Activated naive CD4-positive, alpha-beta T cell treated with anti-CD3 and anti-CD28 coated beads, Interleukin-2, amount 50 U/mL, for 24 hours (primary cell): ENCODE data around the gene MACF1.
"Not testable (repeated sequence)": the region's sequence is repeated elsewhere in the genome, so short reads cannot be mapped to it uniquely, and the experiment has no call there.

ENCODE experiments used
- H3K27ac Mint-ChIP-seq: one replicate; pipeline ENCODE4 v1.8.0; 2021; ENCODE audit warnings: mild to moderate bottlenecking, mixed read lengths
- H3K27me3 Mint-ChIP-seq: one replicate; pipeline ENCODE4 v1.8.0; 2021; ENCODE audit warnings: mixed read lengths
- H3K36me3 Mint-ChIP-seq: one replicate; pipeline ENCODE4 v1.8.0; 2021; ENCODE audit warnings: mixed read lengths
- H3K4me1 Mint-ChIP-seq: one replicate; pipeline ENCODE4 v1.8.0; 2021; ENCODE audit warnings: mixed read lengths
- H3K4me3 Mint-ChIP-seq: one replicate; pipeline ENCODE4 v1.8.0; 2021; ENCODE audit warnings: mild to moderate bottlenecking, mixed read lengths
- H3K9me3 Mint-ChIP-seq: one replicate; pipeline ENCODE4 v1.8.0; 2021; ENCODE audit warnings: mixed read lengths

Gene MACF1

GRCh38 chr1:39204441-39205081, at the start of gene MACF1:
MACF1 (plus strand) TSS chr1:39204695; CDS start chr1:39205023, 328 bp downstream.
- Mint-ChIP-seq H3K9me3 (no peaks in the 10 kb centered on the region), H3K36me3 (peaks cover 6% of the 10 kb centered on the region), H3K4me3 (peak within 1 kb of the TSS; percentile 94), H3K27ac (peak within 1 kb of the TSS; percentile 100), H3K27me3 (no peaks in the 10 kb centered on the region), H3K4me1 (peaks cover 72% of the 10 kb centered on the region)

GRCh38 chr1:39157304-39157703, 47.2 kb upstream of the MACF1 start:
- H3K4me1 Mint-ChIP-seq: peaks cover 5% of the 10 kb centered on the region
- H3K4me3 Mint-ChIP-seq: no peak overlapping the region
- no peaks in the 10 kb centered on the region for H3K36me3 Mint-ChIP-seq
- no peaks in the 10 kb centered on the region for H3K27me3 Mint-ChIP-seq
- H3K27ac Mint-ChIP-seq: no peak overlapping the region
- H3K9me3 Mint-ChIP-seq: no peaks in the 10 kb centered on the region

GRCh38 chr1:39158327-39159086, 46.0 kb upstream of the MACF1 start:
- no peaks in the 10 kb centered on the region for H3K9me3 Mint-ChIP-seq
- peaks cover 8% of the 10 kb centered on the region for H3K4me1 Mint-ChIP-seq
- H3K36me3 Mint-ChIP-seq: no peaks in the 10 kb centered on the region
- no peak overlapping the region for H3K27ac Mint-ChIP-seq
- H3K27me3 Mint-ChIP-seq: no peaks in the 10 kb centered on the region
- no peak overlapping the region for H3K4me3 Mint-ChIP-seq

GRCh38 chr1:39159224-39160036, 45.1 kb upstream of the MACF1 start:
- Mint-ChIP-seq H3K9me3 (no peaks in the 10 kb centered on the region), H3K4me1 (peaks cover 13% of the 10 kb centered on the region), H3K27me3 (no peaks in the 10 kb centered on the region), H3K36me3 (no peaks in the 10 kb centered on the region), H3K4me3 (no peak overlapping the region), H3K27ac (peak overlapping the region; percentile 46)

- Mint-ChIP-seq H3K27me3 (no peaks in the 10 kb centered on the region), H3K4me1 (peaks cover 13% of the 10 kb centered on the region), H3K27ac (no peak overlapping the region), H3K4me3 (no peak overlapping the region), H3K9me3 (no peaks in the 10 kb centered on the region), H3K36me3 (no peaks in the 10 kb centered on the region)
These were observed 43.8 kb upstream of the MACF1 start for GRCh38 chr1:39160703-39161102.

GRCh38 chr1:39161811-39162210, 42.7 kb upstream of the MACF1 start:
- H3K36me3 Mint-ChIP-seq, H3K27me3 Mint-ChIP-seq, H3K4me3 Mint-ChIP-seq, H3K9me3 Mint-ChIP-seq, H3K27ac Mint-ChIP-seq: not testable (repeated sequence)
- peaks cover 15% of the 10 kb centered on the region for H3K4me1 Mint-ChIP-seq

- Mint-ChIP-seq H3K27ac (no peak overlapping the region), H3K27me3 (no peaks in the 10 kb centered on the region), H3K4me3 (no peak overlapping the region), H3K4me1 (peaks cover 15% of the 10 kb centered on the region), H3K9me3 (no peaks in the 10 kb centered on the region), H3K36me3 (peaks cover 1% of the 10 kb centered on the region)
These were observed 41.0 kb upstream of the MACF1 start for GRCh38 chr1:39163469-39163868.

- Mint-ChIP-seq H3K27me3 (no peaks in the 10 kb centered on the region), H3K9me3 (no peaks in the 10 kb centered on the region), H3K27ac (no peak overlapping the region), H3K4me3 (no peak overlapping the region), H3K4me1 (peaks cover 15% of the 10 kb centered on the region), H3K36me3 (peaks cover 1% of the 10 kb centered on the region)
These were observed 40.2 kb upstream of the MACF1 start for GRCh38 chr1:39164256-39164655.

- Mint-ChIP-seq H3K27ac (no peak overlapping the region), H3K4me1 (peaks cover 15% of the 10 kb centered on the region), H3K9me3 (no peaks in the 10 kb centered on the region), H3K36me3 (peaks cover 1% of the 10 kb centered on the region), H3K27me3 (no peaks in the 10 kb centered on the region), H3K4me3 (no peak overlapping the region)
These were observed 39.4 kb upstream of the MACF1 start for GRCh38 chr1:39165049-39165448.

- Mint-ChIP-seq H3K4me3 (no peak overlapping the region), H3K27me3 (no peaks in the 10 kb centered on the region), H3K36me3 (peaks cover 1% of the 10 kb centered on the region), H3K27ac (no peak overlapping the region), H3K9me3 (no peaks in the 10 kb centered on the region), H3K4me1 (peaks cover 15% of the 10 kb centered on the region)
These were observed 39.0 kb upstream of the MACF1 start for GRCh38 chr1:39165488-39165887.

GRCh38 chr1:39167632-39168209, 36.8 kb upstream of the MACF1 start:
- H3K27ac Mint-ChIP-seq: no peak overlapping the region
- H3K4me1 Mint-ChIP-seq: peaks cover 15% of the 10 kb centered on the region
- H3K27me3 Mint-ChIP-seq: no peaks in the 10 kb centered on the region
- peaks cover 1% of the 10 kb centered on the region for H3K36me3 Mint-ChIP-seq
- no peak overlapping the region for H3K4me3 Mint-ChIP-seq
- no peaks in the 10 kb centered on the region for H3K9me3 Mint-ChIP-seq

GRCh38 chr1:39168301-39169080, 36.0 kb upstream of the MACF1 start:
- H3K4me3 Mint-ChIP-seq: no peak overlapping the region
- no peaks in the 10 kb centered on the region for H3K9me3 Mint-ChIP-seq
- peaks cover 1% of the 10 kb centered on the region for H3K36me3 Mint-ChIP-seq
- H3K27ac Mint-ChIP-seq: no peak overlapping the region
- H3K4me1 Mint-ChIP-seq: peaks cover 12% of the 10 kb centered on the region
- H3K27me3 Mint-ChIP-seq: no peaks in the 10 kb centered on the region

GRCh38 chr1:39170731-39171667, 33.5 kb upstream of the MACF1 start:
- Mint-ChIP-seq H3K27me3 (no peaks in the 10 kb centered on the region), H3K27ac (no peak overlapping the region), H3K9me3 (no peaks in the 10 kb centered on the region), H3K4me3 (no peak overlapping the region), H3K4me1 (no peaks in the 10 kb centered on the region), H3K36me3 (peaks cover 1% of the 10 kb centered on the region)
